ENCODE data around the gene CNOT11. TPM values are rescaled to one million over a fixed set of nuclear protein-coding genes. Genes with fewer than 3 reads are reported as not detected.
"Not testable (repeated sequence)": the region's sequence is repeated elsewhere in the genome, so short reads cannot be mapped to it uniquely, and the experiment has no call there.

The CNOT11 gene
- total RNA-seq, 1 donor from 2014 or later, result 47.1 TPM

GRCh38 chr2:101249826-101250225 is 2.9 kb upstream of the CNOT11 start:
- Mint-ChIP-seq H3K27me3 (ENCODE audit: unreplicated experiment) (peaks cover 3% of the 10 kb centered on the region), H3K27ac (ENCODE audit: unreplicated experiment) (no peak overlapping the region), H3K36me3 (ENCODE audit: low read depth, unreplicated experiment) (peaks cover 6% of the 10 kb centered on the region), H3K4me3 (ENCODE audit: unreplicated experiment) (no peak overlapping the region), H3K4me1 (ENCODE audit: unreplicated experiment) (peaks cover 20% of the 10 kb centered on the region), H3K9me3 (ENCODE audit: unreplicated experiment) (no peaks in the 10 kb centered on the region)
- TF ChIP-seq, protein P1, sequence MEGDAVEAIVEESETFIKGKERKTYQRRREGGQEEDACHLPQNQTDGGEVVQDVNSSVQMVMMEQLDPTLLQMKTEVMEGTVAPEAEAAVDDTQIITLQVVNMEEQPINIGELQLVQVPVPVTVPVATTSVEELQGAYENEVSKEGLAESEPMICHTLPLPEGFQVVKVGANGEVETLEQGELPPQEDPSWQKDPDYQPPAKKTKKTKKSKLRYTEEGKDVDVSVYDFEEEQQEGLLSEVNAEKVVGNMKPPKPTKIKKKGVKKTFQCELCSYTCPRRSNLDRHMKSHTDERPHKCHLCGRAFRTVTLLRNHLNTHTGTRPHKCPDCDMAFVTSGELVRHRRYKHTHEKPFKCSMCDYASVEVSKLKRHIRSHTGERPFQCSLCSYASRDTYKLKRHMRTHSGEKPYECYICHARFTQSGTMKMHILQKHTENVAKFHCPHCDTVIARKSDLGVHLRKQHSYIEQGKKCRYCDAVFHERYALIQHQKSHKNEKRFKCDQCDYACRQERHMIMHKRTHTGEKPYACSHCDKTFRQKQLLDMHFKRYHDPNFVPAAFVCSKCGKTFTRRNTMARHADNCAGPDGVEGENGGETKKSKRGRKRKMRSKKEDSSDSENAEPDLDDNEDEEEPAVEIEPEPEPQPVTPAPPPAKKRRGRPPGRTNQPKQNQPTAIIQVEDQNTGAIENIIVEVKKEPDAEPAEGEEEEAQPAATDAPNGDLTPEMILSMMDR (IDR thresholded peaks at IDR 0.05; ENCODE audit: unreplicated experiment), result no peak
- no peak for DNase-seq (ENCODE audit: low spot score)

- not testable (repeated sequence) for H3K4me3 Mint-ChIP-seq (ENCODE audit: unreplicated experiment); H3K27me3 Mint-ChIP-seq (ENCODE audit: unreplicated experiment); H3K9me3 Mint-ChIP-seq (ENCODE audit: unreplicated experiment); H3K27ac Mint-ChIP-seq (ENCODE audit: unreplicated experiment); DNase-seq (ENCODE audit: low spot score)
- H3K4me1 Mint-ChIP-seq (ENCODE audit: unreplicated experiment), result peaks cover 27% of the 10 kb centered on the region
- H3K36me3 Mint-ChIP-seq (ENCODE audit: low read depth, unreplicated experiment), result peaks cover 15% of the 10 kb centered on the region
Observed at GRCh38 chr2:101251246-101251781, 1.4 kb upstream of the CNOT11 start.

DNA sequence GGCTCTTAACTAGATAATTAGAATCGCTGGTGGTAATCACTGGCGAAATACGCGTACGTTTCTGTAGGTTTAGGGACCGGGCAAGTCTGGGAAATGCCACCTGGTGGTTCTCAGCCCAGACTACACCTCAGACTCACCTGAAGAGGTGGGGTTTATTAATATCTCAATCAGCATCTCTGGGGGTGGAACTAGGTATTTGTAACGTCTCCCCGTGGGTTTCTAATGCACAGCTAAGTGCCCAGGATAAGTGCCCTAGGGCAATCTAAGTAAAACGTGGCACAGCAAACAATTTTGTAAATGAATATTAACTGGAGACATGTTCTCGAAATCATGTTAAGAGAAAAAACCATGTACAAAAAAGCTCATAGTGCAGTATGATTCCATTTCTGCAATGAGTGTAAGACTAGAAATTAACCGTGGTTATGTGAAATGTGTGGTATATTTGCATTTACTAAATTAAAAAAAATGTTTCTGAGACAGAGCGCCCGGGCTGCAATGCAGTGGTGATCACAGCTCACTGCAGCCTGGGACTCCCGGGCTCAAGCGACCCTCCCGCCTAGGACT is 760 bp upstream of the CNOT11 start:
- peaks cover 16% of the 10 kb centered on the region for H3K36me3 Mint-ChIP-seq (ENCODE audit: low read depth, unreplicated experiment)
- TF ChIP-seq, protein P1 (IDR thresholded peaks at IDR 0.05; ENCODE audit: unreplicated experiment), result peak; percentile 70
- peak overlapping the region; percentile 87 for H3K4me3 Mint-ChIP-seq (ENCODE audit: unreplicated experiment)
- no peak overlapping the region for H3K27ac Mint-ChIP-seq (ENCODE audit: unreplicated experiment)
- H3K9me3 Mint-ChIP-seq (ENCODE audit: unreplicated experiment), result no peaks in the 10 kb centered on the region
- H3K27me3 Mint-ChIP-seq (ENCODE audit: unreplicated experiment), result peaks cover 3% of the 10 kb centered on the region
- H3K4me1 Mint-ChIP-seq (ENCODE audit: unreplicated experiment), result peaks cover 29% of the 10 kb centered on the region
- peak; percentile 22 for DNase-seq (ENCODE audit: low spot score)

GRCh38 chr2:101253013-101253702 is 472 bp downstream of the CNOT11 start:
- Mint-ChIP-seq H3K36me3 (ENCODE audit: low read depth, unreplicated experiment) (peaks cover 16% of the 10 kb centered on the region), H3K9me3 (ENCODE audit: unreplicated experiment) (no peaks in the 10 kb centered on the region), H3K4me1 (ENCODE audit: unreplicated experiment) (peaks cover 29% of the 10 kb centered on the region), H3K4me3 (ENCODE audit: unreplicated experiment) (peak overlapping the region; percentile 99), H3K27me3 (ENCODE audit: unreplicated experiment) (peaks cover 3% of the 10 kb centered on the region), H3K27ac (ENCODE audit: unreplicated experiment) (peak overlapping the region; percentile 61)
- TF ChIP-seq, protein P1 (IDR thresholded peaks at IDR 0.05; ENCODE audit: unreplicated experiment), result no peak
- DNase-seq (ENCODE audit: low spot score), result peak; percentile 48

GRCh38 chr2:101253703-101254450 is 1.2 kb downstream of the CNOT11 start:
- peaks cover 21% of the 10 kb centered on the region for H3K36me3 Mint-ChIP-seq (ENCODE audit: low read depth, unreplicated experiment)
- DNase-seq (ENCODE audit: low spot score), result no peak
- peaks cover 3% of the 10 kb centered on the region for H3K27me3 Mint-ChIP-seq (ENCODE audit: unreplicated experiment)
- H3K9me3 Mint-ChIP-seq (ENCODE audit: unreplicated experiment), result no peaks in the 10 kb centered on the region
- peak overlapping the region; percentile 61 for H3K27ac Mint-ChIP-seq (ENCODE audit: unreplicated experiment)
- peak overlapping the region; percentile 99 for H3K4me3 Mint-ChIP-seq (ENCODE audit: unreplicated experiment)
- H3K4me1 Mint-ChIP-seq (ENCODE audit: unreplicated experiment), result peaks cover 25% of the 10 kb centered on the region
- TF ChIP-seq, protein P1 (IDR thresholded peaks at IDR 0.05; ENCODE audit: unreplicated experiment), result no peak
